H1 (cell line): ENCODE data around the gene TFR2.

ENCODE experiments used
- ASH2L ChIP-seq: fragments of 200-600, 300-600 bp; sonication (generic); IDR thresholded peaks from one replicate; pipeline ENCODE4 v1.7.1; 2017; ENCODE audit warnings: low read length
- ATF2 ChIP-seq: IDR thresholded peaks from 2 replicates; pipeline ENCODE4 v1.6.1; 2012; ENCODE audit warnings: low read length, inconsistent platforms
- CREB1 ChIP-seq: IDR thresholded peaks from 2 replicates; pipeline ENCODE4 v1.6.1; 2012; ENCODE audit warnings: inconsistent platforms
- EP300 ChIP-seq, 2 experiments: IDR thresholded peaks; 1 replicate in 1 of 2; 2 replicates in 1 of 2; pipeline ENCODE4 v1.6.1; 2011 to 2012; ENCODE audit warnings: low read depth in 2 of 2, low read length in 2 of 2, mild to moderate bottlenecking in 2 of 2, borderline replicate concordance in 1 of 2, inconsistent platforms in 1 of 2, moderate library complexity in 1 of 2
- JUND ChIP-seq: IDR thresholded peaks from 2 replicates; pipeline ENCODE4 v1.6.1; 2011; ENCODE audit warnings: mild to moderate bottlenecking, improper control_type of control experiment, low read length
- RAD21 ChIP-seq, 2 experiments: IDR thresholded peaks in 1 of 2; conservative IDR thresholded peaks in 1 of 2; 2 replicates each; pipeline ENCODE4 v1.6.1; 2011; ENCODE audit warnings: low read depth in 2 of 2, low read length in 2 of 2, improper control_type of control experiment in 1 of 2, inconsistent platforms in 1 of 2, mild to moderate bottlenecking in 1 of 2, moderate library complexity in 1 of 2
- SIN3A ChIP-seq, 2 experiments: IDR thresholded peaks in 1 of 2; conservative IDR thresholded peaks in 1 of 2; 2 replicates each; pipeline ENCODE4 v1.6.1; 2011 to 2012; ENCODE audit warnings: low read length in 2 of 2, improper control_type of control experiment in 1 of 2, low read depth in 1 of 2, mild to moderate bottlenecking in 1 of 2
- SP2 ChIP-seq: IDR thresholded peaks from 2 replicates; pipeline ENCODE4 v1.6.1; 2012; ENCODE audit warnings: mild to moderate bottlenecking, low read length, inconsistent platforms
- TEAD4 ChIP-seq: IDR thresholded peaks from 2 replicates; pipeline ENCODE4 v1.6.1; 2012; ENCODE audit warnings: low read depth, low read length, inconsistent platforms, mixed read lengths
- TF ChIP-seq, protein P1 (sequence below), 3 experiments: IDR thresholded peaks; 1 replicate in 2 of 3; 2 replicates in 1 of 3; pipeline versions ENCODE4 v1.5.1 to v1.6.1; 2011; ENCODE audit warnings: low read length in 3 of 3, mild to moderate bottlenecking in 3 of 3, inconsistent platforms in 2 of 3, low read depth in 1 of 3, moderate library complexity in 1 of 3; ENCODE audit not compliant: insufficient read depth in 1 of 3; ENCODE audit errors: control extremely low read depth in 1 of 3
- TF ChIP-seq, protein P2 (sequence below): IDR thresholded peaks from 2 replicates; pipeline ENCODE4 v1.6.1; 2011; ENCODE audit warnings: low read length, improper control_type of control experiment

DNA sequence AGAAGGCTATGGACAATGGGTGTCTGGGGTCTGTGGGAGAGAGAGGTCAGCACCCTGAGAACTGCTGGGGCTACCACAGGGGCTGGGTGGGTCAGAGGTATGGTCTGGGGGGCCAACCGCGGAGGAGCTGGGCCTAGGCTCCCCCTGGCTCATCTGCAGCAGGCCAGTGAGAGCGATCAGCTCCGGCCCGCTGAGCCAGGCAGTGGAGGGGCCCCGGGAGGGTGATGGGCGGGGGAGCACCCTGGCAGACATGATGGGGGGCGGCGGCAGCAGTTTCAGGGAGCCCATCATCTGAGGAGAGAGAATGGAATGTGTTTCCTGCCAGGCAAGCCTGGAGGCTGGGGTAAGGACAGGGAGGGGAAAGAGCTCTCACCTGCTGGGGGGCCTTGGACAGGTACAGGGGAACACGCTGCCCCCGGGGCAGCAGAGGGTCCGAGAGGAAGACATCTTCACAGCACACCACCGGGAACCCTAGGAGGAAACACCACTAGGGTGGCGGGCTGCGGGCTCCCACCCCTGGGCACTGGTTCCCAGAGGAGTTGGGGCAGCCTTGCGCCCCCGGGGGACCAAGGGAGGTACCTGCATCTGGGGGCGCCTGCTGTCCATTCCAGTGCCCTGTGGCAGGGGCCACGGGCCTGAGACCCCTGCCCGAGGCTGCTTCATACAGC is 68.9 kb downstream of the TFR2 start:
- TF ChIP-seq RAD21 (IDR thresholded peaks at IDR 0.05 in 1 of 2, conservative IDR thresholded peaks at IDR 0.05 in 1 of 2; ENCODE audit: low read depth in 2 of 2, low read length in 2 of 2) (no peak; a peak in 1 of 4 replicates), ASH2L (no peak), EP300 (IDR thresholded peaks at IDR 0.05; ENCODE audit: borderline replicate concordance in 1 of 2, low read depth in 2 of 2, low read length in 2 of 2) (no peak), SIN3A (conservative IDR thresholded peaks at IDR 0.05 in 1 of 2, IDR thresholded peaks at IDR 0.05 in 1 of 2; ENCODE audit: low read depth in 1 of 2, low read length in 2 of 2) (no peak), TEAD4 (no peak), JUND (no peak), SP2 (no peak), ATF2 (no peak), CREB1 (no peak)
- TF ChIP-seq, protein P1, sequence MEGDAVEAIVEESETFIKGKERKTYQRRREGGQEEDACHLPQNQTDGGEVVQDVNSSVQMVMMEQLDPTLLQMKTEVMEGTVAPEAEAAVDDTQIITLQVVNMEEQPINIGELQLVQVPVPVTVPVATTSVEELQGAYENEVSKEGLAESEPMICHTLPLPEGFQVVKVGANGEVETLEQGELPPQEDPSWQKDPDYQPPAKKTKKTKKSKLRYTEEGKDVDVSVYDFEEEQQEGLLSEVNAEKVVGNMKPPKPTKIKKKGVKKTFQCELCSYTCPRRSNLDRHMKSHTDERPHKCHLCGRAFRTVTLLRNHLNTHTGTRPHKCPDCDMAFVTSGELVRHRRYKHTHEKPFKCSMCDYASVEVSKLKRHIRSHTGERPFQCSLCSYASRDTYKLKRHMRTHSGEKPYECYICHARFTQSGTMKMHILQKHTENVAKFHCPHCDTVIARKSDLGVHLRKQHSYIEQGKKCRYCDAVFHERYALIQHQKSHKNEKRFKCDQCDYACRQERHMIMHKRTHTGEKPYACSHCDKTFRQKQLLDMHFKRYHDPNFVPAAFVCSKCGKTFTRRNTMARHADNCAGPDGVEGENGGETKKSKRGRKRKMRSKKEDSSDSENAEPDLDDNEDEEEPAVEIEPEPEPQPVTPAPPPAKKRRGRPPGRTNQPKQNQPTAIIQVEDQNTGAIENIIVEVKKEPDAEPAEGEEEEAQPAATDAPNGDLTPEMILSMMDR (IDR thresholded peaks at IDR 0.05; ENCODE audit: control extremely low read depth in 1 of 3, insufficient read depth in 1 of 3, low read depth in 1 of 3, low read length in 3 of 3) = peak in 1 of 3 experiments; percentile 26; a peak in 1 of 4 replicates
- TF ChIP-seq, protein P2, sequence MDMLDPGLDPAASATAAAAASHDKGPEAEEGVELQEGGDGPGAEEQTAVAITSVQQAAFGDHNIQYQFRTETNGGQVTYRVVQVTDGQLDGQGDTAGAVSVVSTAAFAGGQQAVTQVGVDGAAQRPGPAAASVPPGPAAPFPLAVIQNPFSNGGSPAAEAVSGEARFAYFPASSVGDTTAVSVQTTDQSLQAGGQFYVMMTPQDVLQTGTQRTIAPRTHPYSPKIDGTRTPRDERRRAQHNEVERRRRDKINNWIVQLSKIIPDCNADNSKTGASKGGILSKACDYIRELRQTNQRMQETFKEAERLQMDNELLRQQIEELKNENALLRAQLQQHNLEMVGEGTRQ = no peak
